Coronary artery (tissue), 2 donors: ENCODE measurements around the gene RPRD1A.
"Not testable (repeated sequence)": the region's sequence is repeated elsewhere in the genome, so short reads cannot be mapped to it uniquely, and the experiment has no call there.

ENCODE experiments used
- DNase-seq: peaks from one replicate; pipeline ENCODE4 v3.0.0-alpha.2; 2017; ENCODE audit warnings: low spot score
- H3K27ac ChIP-seq, 2 donors: fragments of 200-600 bp; sonication (generic); one replicate each; pipeline ENCODE4 v1.5.1; 2016 to 2019
- H3K4me3 ChIP-seq: fragments of 200-600 bp; sonication (generic); 2 replicates; pipeline ENCODE4 v1.5.1; 2016; ENCODE audit warnings: mild to moderate bottlenecking, moderate library complexity
- CTCF ChIP-seq: fragments of 200-600 bp; sonication (generic); IDR thresholded peaks from one replicate; pipeline ENCODE4 v1.5.1; 2019; ENCODE audit warnings: antibody characterized with exemption

The RPRD1A gene

GRCh38 chr18:35972197-35973000 is 95.0 kb downstream of the RPRD1A start, which contains the start of gene RMP24:
TSS of gene RMP24 (plus strand) at chr18:35972679.
- DNase-seq: peak; percentile 98

GRCh38 chr18:35971661-35972196 is 95.6 kb downstream of the RPRD1A start:
- peak overlapping the region; percentile 86 to 95 for H3K27ac ChIP-seq
- no peak for DNase-seq
- TF ChIP-seq CTCF: no peak

More at GRCh38 chr18:35972197-35973000, 95.0 kb downstream of the RPRD1A start, which contains the start of gene RMP24:
- H3K27ac ChIP-seq: peak within 1 kb of the TSS; percentile 86 to 95
- peak within 1 kb of the TSS; percentile 88 for H3K4me3 ChIP-seq
- TF ChIP-seq CTCF: no peak

GRCh38 chr18:35969676-35970075 is 97.7 kb downstream of the RPRD1A start:
- TF ChIP-seq CTCF: no peak
- DNase-seq: no peak
- no peak overlapping the region for H3K4me3 ChIP-seq
- no peak overlapping the region for H3K27ac ChIP-seq

More at GRCh38 chr18:35971661-35972196, 95.6 kb downstream of the RPRD1A start:
- peak overlapping the region; percentile 88 for H3K4me3 ChIP-seq

- H3K27ac ChIP-seq: no peak overlapping the region
- TF ChIP-seq CTCF: no peak
- no peak for DNase-seq
- H3K4me3 ChIP-seq: no peak overlapping the region
Measured at GRCh38 chr18:35968278-35968880, 99.0 kb downstream of the RPRD1A start.

- DNase-seq, H3K4me3 ChIP-seq, H3K27ac ChIP-seq: not testable (repeated sequence)
Measured at GRCh38 chr18:35967866-35968265, 99.5 kb downstream of the RPRD1A start.

- DNase-seq: no peak
- no peak for TF ChIP-seq CTCF
- H3K27ac ChIP-seq: no peak overlapping the region
- H3K4me3 ChIP-seq: no peak overlapping the region
Measured at GRCh38 chr18:35964319-35964718, 103.0 kb downstream of the RPRD1A start.

GRCh38 chr18:35962320-35962719 is 105.0 kb downstream of the RPRD1A start:
- Histone ChIP-seq H3K27ac (no peak overlapping the region), H3K4me3 (no peak overlapping the region)
- no peak for TF ChIP-seq CTCF
- no peak for DNase-seq
